GM23248 (cell line): ENCODE data around the gene LIMK1. TPM values are rescaled to one million over a fixed set of nuclear protein-coding genes. Genes with fewer than 3 reads are reported as not detected.

Experiments used
- DNase-seq: peaks from one replicate; pipeline ENCODE4 v3.0.0-alpha.2; 2015
- H2AFZ ChIP-seq: fragments of 200-600 bp; sonication (generic); 2 replicates; pipeline ENCODE4 v1.6.1; 2016; ENCODE audit warnings: antibody characterized with exemption
- H3F3A ChIP-seq: fragments of 200-600 bp; sonication (generic); 2 replicates; pipeline ENCODE4 v1.6.1; 2016; ENCODE audit warnings: mild to moderate bottlenecking, antibody characterized with exemption, mixed run types; ENCODE audit not compliant: insufficient read depth
- H3K27ac ChIP-seq: fragments of 200-600 bp; sonication (generic); 2 replicates; pipeline ENCODE4 v1.5.1; 2016; ENCODE audit warnings: mild to moderate bottlenecking
- H3K27me3 ChIP-seq: fragments of 200-600 bp; sonication (generic); replicated peaks from 2 replicates; pipeline ENCODE4 v1.6.1; 2016; ENCODE audit warnings: mild to moderate bottlenecking; ENCODE audit not compliant: insufficient read depth
- H3K36me3 ChIP-seq: fragments of 200-600 bp; sonication (generic); 2 replicates; pipeline ENCODE4 v1.6.1; 2016; ENCODE audit warnings: low read depth, mild to moderate bottlenecking
- H3K4me1 ChIP-seq: fragments of 200-600 bp; sonication (generic); 2 replicates; pipeline ENCODE4 v1.6.1; 2016; ENCODE audit warnings: mild to moderate bottlenecking; ENCODE audit not compliant: insufficient read depth
- H3K4me2 ChIP-seq: fragments of 200-600 bp; sonication (generic); one replicate; pipeline ENCODE4 v1.6.1; 2016; ENCODE audit warnings: mild to moderate bottlenecking; ENCODE audit not compliant: unreplicated experiment
- H3K4me3 ChIP-seq: fragments of 200-600 bp; sonication (generic); 2 replicates; pipeline ENCODE4 v1.5.1; 2016; ENCODE audit warnings: mild to moderate bottlenecking
- H3K79me2 ChIP-seq: fragments of 200-600 bp; sonication (generic); 2 replicates; pipeline ENCODE4 v1.6.1; 2016; ENCODE audit warnings: mild to moderate bottlenecking; ENCODE audit not compliant: insufficient read depth
- H3K9ac ChIP-seq: fragments of 200-600 bp; sonication (generic); 2 replicates; pipeline ENCODE4 v1.6.1; 2016; ENCODE audit warnings: mild to moderate bottlenecking
- H3K9me2 ChIP-seq: fragments of 200-600 bp; sonication (generic); 2 replicates; pipeline ENCODE4 v1.6.1; 2016; ENCODE audit warnings: mixed run types, mild to moderate bottlenecking, moderate library complexity; ENCODE audit not compliant: insufficient read depth
- H3K9me3 ChIP-seq: fragments of 200-600 bp; sonication (generic); one replicate; pipeline ENCODE4 v1.6.1; 2017; ENCODE audit warnings: low read depth
- H4K20me1 ChIP-seq: fragments of 200-600 bp; sonication (generic); 2 replicates; pipeline ENCODE4 v1.6.0; 2016; ENCODE audit not compliant: insufficient read depth
- EZH2 ChIP-seq: fragments of 200-600 bp; sonication (generic); IDR thresholded peaks from 2 replicates; pipeline ENCODE4 v1.6.1; 2018; ENCODE audit warnings: antibody characterized with exemption, mild to moderate bottlenecking; ENCODE audit not compliant: insufficient read depth, poor library complexity, severe bottlenecking
- EZH2phosphoT487 ChIP-seq: fragments of 200-600 bp; sonication (generic); IDR thresholded peaks from 2 replicates; pipeline ENCODE4 v1.6.1; 2018; ENCODE audit warnings: antibody characterized with exemption, moderate library complexity, mild to moderate bottlenecking, low read depth; ENCODE audit not compliant: insufficient read depth
- WGBS, 2 experiments: methylation state at CpG; one replicate each; pipeline ENCODE4 v1.1.6; 2015 to 2017; ENCODE audit warnings: low lambda C conversion rate in 2 of 2, low coverage in 1 of 2; ENCODE audit errors: missing lambda C conversion rate in 2 of 2; 5-methylcytosine and 5-hydroxymethylcytosine counted together
- in situ Hi-C: fragments of 300-500 bp; cut with MboI; formaldehyde crosslinking; loops from 2 replicates; pipeline ENCODE4 v1.15.0; 2020
- polyA plus RNA-seq: library from polyadenylated mRNA; unstranded; fragments of >200 nt; fragmentation: Nextera tagmentation; extraction: Ambion mirVana; gene quantifications from 2 replicates; pipeline ENCODE4 v1.2.1, GENCODE V29; 2016
- total RNA-seq: library from RNA; depleted of rRNA; stranded (reverse); fragments of >200 nt; shearing (Covaris generic); gene quantifications from 2 replicates; pipeline ENCODE4 v1.2.3, GENCODE V29; 2014

The LIMK1 gene
- total and polyA plus RNA-seq, 2 experiments from 2014 or later: 3.9 to 37.3 TPM

GRCh38 chr7:74104702-74105101, 21.1 kb downstream of the LIMK1 start:
- no peak for TF ChIP-seq EZH2phosphoT487
- no peak for TF ChIP-seq EZH2
- 86 to 89% methylated on average over 8 of the region's 8 CpGs for WGBS, 2 experiments
- no peaks in the 10 kb centered on the region for H4K20me1 ChIP-seq
- H3K4me1 ChIP-seq: peaks cover 8% of the 10 kb centered on the region
- H3K27me3 ChIP-seq: no peaks in the 10 kb centered on the region
- DNase-seq: no peak
- H3K9me2 ChIP-seq: no peaks in the 10 kb centered on the region
- H3F3A ChIP-seq: 0 out of 2 replicates have a peak, but pooled peaks cover 5% of the 10 kb centered on the region
- in situ Hi-C loops: no loop called here
- no peak overlapping the region for H3K4me2 ChIP-seq
- no peak overlapping the region for H3K27ac ChIP-seq
- no peak overlapping the region for H3K9ac ChIP-seq
- no peaks in the 10 kb centered on the region for H3K9me3 ChIP-seq
- H2AFZ ChIP-seq: no peak overlapping the region
- no peak overlapping the region for H3K4me3 ChIP-seq
- no peaks in the 10 kb centered on the region for H3K79me2 ChIP-seq
- peaks cover 1% of the 10 kb centered on the region; the same call in 1 of the 2 replicates for H3K36me3 ChIP-seq

GRCh38 chr7:74105992-74106391, 22.4 kb downstream of the LIMK1 start:
- no peaks in the 10 kb centered on the region for H3K9me3 ChIP-seq
- peaks cover 6% of the 10 kb centered on the region for H3K4me1 ChIP-seq
- H4K20me1 ChIP-seq: no peaks in the 10 kb centered on the region
- in situ Hi-C loops: no loop called here
- no peaks in the 10 kb centered on the region for H3K9me2 ChIP-seq
- no peaks in the 10 kb centered on the region for H3K79me2 ChIP-seq
- H3K27me3 ChIP-seq: no peaks in the 10 kb centered on the region
- TF ChIP-seq EZH2phosphoT487 (no peak), EZH2 (no peak)
- H3F3A ChIP-seq: 0 out of 2 replicates have a peak, but pooled peaks cover 3% of the 10 kb centered on the region
- no peak overlapping the region for H3K4me3 ChIP-seq
- peaks cover 14% of the 10 kb centered on the region for H3K36me3 ChIP-seq
- H2AFZ ChIP-seq: no peak overlapping the region
- H3K27ac ChIP-seq: no peak overlapping the region
- no peak overlapping the region for H3K4me2 ChIP-seq
- DNase-seq: no peak
- 85 to 88% methylated on average over 11 of the region's 11 CpGs for WGBS, 2 experiments
- no peak overlapping the region for H3K9ac ChIP-seq

- no peak for TF ChIP-seq EZH2phosphoT487
- TF ChIP-seq EZH2: no peak
- in situ Hi-C loops: no loop called here
These were observed 23.2 kb downstream of the LIMK1 start for GRCh38 chr7:74106846-74107245.

GRCh38 chr7:74115326-74115725, 31.7 kb downstream of the LIMK1 start:
- Histone ChIP-seq H3K4me2 (no peak overlapping the region), H3K9me3 (no peaks in the 10 kb centered on the region), H3K9ac (no peak overlapping the region), H3K27ac (no peak overlapping the region), H3K79me2 (no peaks in the 10 kb centered on the region), H3K27me3 (no peaks in the 10 kb centered on the region), H3K9me2 (no peaks in the 10 kb centered on the region), H4K20me1 (no peaks in the 10 kb centered on the region), H2AFZ (no peak overlapping the region), H3K4me3 (no peak overlapping the region), H3F3A (no peaks in the 10 kb centered on the region), H3K36me3 (peaks cover 12% of the 10 kb centered on the region), H3K4me1 (no peaks in the 10 kb centered on the region)
- DNase-seq: no peak
- WGBS, 2 experiments: 81% methylated on average over 17 of the region's 17 CpGs
- TF ChIP-seq EZH2phosphoT487 (no peak), EZH2 (no peak)
- in situ Hi-C loops: no loop called here

More at GRCh38 chr7:74106846-74107245, 23.2 kb downstream of the LIMK1 start:
- 97 to 99% methylated on average over 12 to 18 of the region's 18 CpGs for WGBS, 2 experiments
- no peaks in the 10 kb centered on the region for H4K20me1 ChIP-seq
- peaks cover 20% of the 10 kb centered on the region for H3K36me3 ChIP-seq
- H3K4me3 ChIP-seq: no peak overlapping the region
- no peaks in the 10 kb centered on the region for H3K4me1 ChIP-seq
- H3K27ac ChIP-seq: no peak overlapping the region
- H3K79me2 ChIP-seq: no peaks in the 10 kb centered on the region
- H3K27me3 ChIP-seq: no peaks in the 10 kb centered on the region
- H3F3A ChIP-seq: no peaks in the 10 kb centered on the region
- no peaks in the 10 kb centered on the region for H3K9me2 ChIP-seq
- H2AFZ ChIP-seq: no peak overlapping the region
- no peak overlapping the region for H3K9ac ChIP-seq
- no peak for DNase-seq
- no peaks in the 10 kb centered on the region for H3K9me3 ChIP-seq
- H3K4me2 ChIP-seq: no peak overlapping the region

GRCh38 chr7:74116356-74116755, 32.8 kb downstream of the LIMK1 start:
- Histone ChIP-seq H3K4me2 (no peak overlapping the region), H3K9me2 (no peaks in the 10 kb centered on the region), H3K36me3 (peaks cover 2% of the 10 kb centered on the region; the same call in 1 of the 2 replicates), H2AFZ (no peak overlapping the region), H3F3A (no peaks in the 10 kb centered on the region), H3K4me3 (no peak overlapping the region), H4K20me1 (no peaks in the 10 kb centered on the region), H3K4me1 (no peaks in the 10 kb centered on the region), H3K27me3 (no peaks in the 10 kb centered on the region), H3K79me2 (no peaks in the 10 kb centered on the region), H3K27ac (no peak overlapping the region), H3K9me3 (no peaks in the 10 kb centered on the region), H3K9ac (no peak overlapping the region)
- in situ Hi-C loops: no loop called here
- TF ChIP-seq EZH2: no peak
- no peak for TF ChIP-seq EZH2phosphoT487
- DNase-seq: no peak
- 89 to 92% methylated on average over 13 of the region's 13 CpGs for WGBS, 2 experiments
